Thoracic aorta (tissue), 2 donors: ENCODE results near the gene DHTKD1. TPM values are rescaled to one million over a fixed set of nuclear protein-coding genes. Genes with fewer than 3 reads are reported as not detected.
A peak's percentile ranks its signal among the peaks of the same experiment; 100 is the strongest.

ENCODE experiments used
- ATAC-seq: fragments of 150-250 bp; one replicate; pipeline ENCODE4 v1.8.0; 2017; ENCODE audit warnings: low read depth; ENCODE audit not compliant: insufficient number of reproducible peaks, low FRiP score
- DNase-seq: peaks from one replicate; pipeline ENCODE4 v3.0.0-alpha.2; 2020; ENCODE audit warnings: low spot score
- H3K27ac ChIP-seq, 2 donors: fragments of 200-600 bp; sonication (generic); 1 replicate in 1 of 2; 2 replicates in 1 of 2; pipeline ENCODE4 v1.5.1; 2016; ENCODE audit warnings: mild to moderate bottlenecking in 2 of 2, moderate library complexity in 2 of 2
- H3K27me3 ChIP-seq: fragments of 200-600 bp; sonication (generic); replicated peaks from 2 replicates; pipeline ENCODE4 v1.6.0; 2016; ENCODE audit warnings: mild to moderate bottlenecking; ENCODE audit not compliant: insufficient read depth
- H3K36me3 ChIP-seq: fragments of 200-600 bp; sonication (generic); one replicate; pipeline ENCODE4 v1.5.1; 2016
- H3K4me1 ChIP-seq, 2 donors: fragments of 200-600 bp; sonication (generic); 1 replicate in 1 of 2; 2 replicates in 1 of 2; pipeline versions ENCODE4 v1.5.1 to v1.6.0; 2016; ENCODE audit warnings: low read depth in 2 of 2, mild to moderate bottlenecking in 1 of 2; ENCODE audit not compliant: control insufficient read depth in 1 of 2
- H3K4me3 ChIP-seq: fragments of 200-600 bp; sonication (generic); 2 replicates; pipeline ENCODE4 v1.5.1; 2016; ENCODE audit warnings: mild to moderate bottlenecking
- H3K9me3 ChIP-seq: fragments of 200-600 bp; sonication (generic); 2 replicates; pipeline ENCODE4 v1.5.1; 2016
- total RNA-seq, 2 donors: library from RNA; depleted of rRNA; stranded (reverse); fragments of >200 nt; gene quantifications; one replicate each; pipeline versions ENCODE4 v1.1.0 to v1.2.3, GENCODE V29; 2016
- TF ChIP-seq, protein P1 (sequence below): fragments of 200-600 bp; sonication (generic); IDR thresholded peaks from one replicate; pipeline ENCODE4 v1.5.1; 2019; ENCODE audit warnings: antibody characterized with exemption

Gene DHTKD1
- total RNA-seq, 2 donors from 2014 or later, result 12.4 to 14.5 TPM

GRCh38 chr10:12042409-12042796, 26.4 kb upstream of the DHTKD1 start:
- ATAC-seq (peak; percentile 2), DNase-seq (no peak)
- TF ChIP-seq, protein P1, sequence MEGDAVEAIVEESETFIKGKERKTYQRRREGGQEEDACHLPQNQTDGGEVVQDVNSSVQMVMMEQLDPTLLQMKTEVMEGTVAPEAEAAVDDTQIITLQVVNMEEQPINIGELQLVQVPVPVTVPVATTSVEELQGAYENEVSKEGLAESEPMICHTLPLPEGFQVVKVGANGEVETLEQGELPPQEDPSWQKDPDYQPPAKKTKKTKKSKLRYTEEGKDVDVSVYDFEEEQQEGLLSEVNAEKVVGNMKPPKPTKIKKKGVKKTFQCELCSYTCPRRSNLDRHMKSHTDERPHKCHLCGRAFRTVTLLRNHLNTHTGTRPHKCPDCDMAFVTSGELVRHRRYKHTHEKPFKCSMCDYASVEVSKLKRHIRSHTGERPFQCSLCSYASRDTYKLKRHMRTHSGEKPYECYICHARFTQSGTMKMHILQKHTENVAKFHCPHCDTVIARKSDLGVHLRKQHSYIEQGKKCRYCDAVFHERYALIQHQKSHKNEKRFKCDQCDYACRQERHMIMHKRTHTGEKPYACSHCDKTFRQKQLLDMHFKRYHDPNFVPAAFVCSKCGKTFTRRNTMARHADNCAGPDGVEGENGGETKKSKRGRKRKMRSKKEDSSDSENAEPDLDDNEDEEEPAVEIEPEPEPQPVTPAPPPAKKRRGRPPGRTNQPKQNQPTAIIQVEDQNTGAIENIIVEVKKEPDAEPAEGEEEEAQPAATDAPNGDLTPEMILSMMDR, result no peak
- no peaks in the 10 kb centered on the region for H3K27me3 ChIP-seq
- peak overlapping the region; percentile 94 for H3K27ac ChIP-seq
- H3K36me3 ChIP-seq, result no peaks in the 10 kb centered on the region
- H3K4me3 ChIP-seq, result peak overlapping the region; percentile 100
- peaks cover 14 to 20% of the 10 kb centered on the region in 2 donors for H3K4me1 ChIP-seq
- H3K9me3 ChIP-seq, result no peaks in the 10 kb centered on the region

GRCh38 chr10:12042797-12043651, 25.7 kb upstream of the DHTKD1 start, which contains the start of gene UPF2:
Gene UPF2, minus strand, starts transcription at chr10:12042809. Its CDS starts 7,386 bp downstream, at chr10:12035423.
- peak within 1 kb of the TSS; percentile 94 for H3K27ac ChIP-seq
- TF ChIP-seq, protein P1, result no peak
- H3K4me3 ChIP-seq, result peak within 1 kb of the TSS; percentile 100
- DNase-seq (peak; percentile 92), ATAC-seq (peak; percentile 99)
- H3K27me3 ChIP-seq, result no peaks in the 10 kb centered on the region
- peaks cover 14 to 20% of the 10 kb centered on the region in 2 donors for H3K4me1 ChIP-seq
- H3K36me3 ChIP-seq, result no peaks in the 10 kb centered on the region
- no peaks in the 10 kb centered on the region for H3K9me3 ChIP-seq

DNA sequence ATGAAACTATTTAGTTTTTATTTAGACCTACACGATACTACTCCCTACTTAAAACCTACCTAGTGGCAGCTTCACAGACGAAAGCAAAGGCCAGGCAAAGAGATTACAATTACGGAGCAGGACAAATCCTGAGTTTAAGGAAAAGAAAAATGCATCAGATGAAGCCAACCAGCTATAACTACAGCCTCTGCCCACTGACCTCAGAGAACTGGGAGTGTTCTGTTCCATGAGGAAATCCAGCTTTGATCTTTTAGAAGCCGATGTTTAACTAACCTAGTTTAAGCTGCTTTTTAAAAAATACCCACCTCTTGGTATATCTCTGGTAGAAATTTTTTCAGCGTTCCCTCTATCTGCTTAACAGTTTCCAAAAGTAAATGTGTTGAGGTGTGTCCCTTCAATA, 23.2 kb upstream of the DHTKD1 start:
- Histone ChIP-seq H3K27me3 (no peaks in the 10 kb centered on the region), H3K4me1 (peaks cover 8 to 18% of the 10 kb centered on the region in 2 donors), H3K4me3 (no peak overlapping the region), H3K9me3 (no peaks in the 10 kb centered on the region), H3K36me3 (no peaks in the 10 kb centered on the region), H3K27ac (no peak overlapping the region)
- ATAC-seq (no peak), DNase-seq (no peak)
- TF ChIP-seq, protein P1, result no peak

DNA sequence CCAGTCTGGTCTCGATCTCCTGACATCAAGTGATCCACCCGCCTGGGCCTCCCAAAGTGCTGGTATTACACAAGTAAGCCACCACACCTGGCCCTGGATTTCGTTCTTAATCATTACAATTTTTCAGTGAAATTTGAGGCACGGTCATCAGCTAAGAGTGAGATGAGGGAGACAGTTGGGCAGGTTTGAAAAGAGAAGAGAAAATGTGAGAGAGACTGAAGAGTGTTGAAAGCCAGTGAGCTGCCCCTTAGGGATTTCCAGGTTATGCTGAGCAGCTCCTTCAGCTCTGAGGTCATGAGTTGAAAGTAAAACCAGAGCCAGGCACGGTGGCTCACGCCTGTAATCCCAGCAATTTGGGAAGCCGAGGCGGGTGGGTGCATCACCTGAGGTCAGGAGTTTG, 20.2 kb upstream of the DHTKD1 start:
- no peaks in the 10 kb centered on the region for H3K27me3 ChIP-seq
- no peak overlapping the region for H3K4me3 ChIP-seq
- ATAC-seq, result no peak
- no peak overlapping the region for H3K27ac ChIP-seq
- TF ChIP-seq, protein P1, result no peak
- peaks cover 0 to 2% of the 10 kb centered on the region in 2 donors for H3K4me1 ChIP-seq
- no peak for DNase-seq
- no peaks in the 10 kb centered on the region for H3K36me3 ChIP-seq
- H3K9me3 ChIP-seq, result no peaks in the 10 kb centered on the region

- peaks cover 0 to 4% of the 10 kb centered on the region in 2 donors for H3K4me1 ChIP-seq
- no peak overlapping the region for H3K27ac ChIP-seq
- TF ChIP-seq, protein P1, result no peak
- H3K27me3 ChIP-seq, result no peaks in the 10 kb centered on the region
- H3K9me3 ChIP-seq, result no peaks in the 10 kb centered on the region
- no peaks in the 10 kb centered on the region for H3K36me3 ChIP-seq
- no peak overlapping the region for H3K4me3 ChIP-seq
- ATAC-seq (no peak), DNase-seq (no peak)
These were observed 18.2 kb upstream of the DHTKD1 start for GRCh38 chr10:12050528-12050927.
